ENCODE measurements around the gene CTXND1.

The CTXND1 gene

GRCh38 chr15:80286055-80286454 is 34.0 kb upstream of the CTXND1 start:
- Histone ChIP-seq H3K27me3 (ENCODE audit: insufficient read depth, insufficient read length) (no peaks in the 10 kb centered on the region), H3K4me3 (ENCODE audit: insufficient read length, low read depth) (no peak overlapping the region), H3K36me3 (ENCODE audit: insufficient read depth, insufficient read length, low read length) (no peaks in the 10 kb centered on the region), H3K9me3 (ENCODE audit: insufficient read depth, low read length) (no peaks in the 10 kb centered on the region), H3K4me1 (ENCODE audit: insufficient read depth, insufficient read length) (no peaks in the 10 kb centered on the region), H3K9ac (ENCODE audit: insufficient read length, low read depth) (no peak overlapping the region)
- TF ChIP-seq YY1 (IDR thresholded peaks at IDR 0.05; ENCODE audit: insufficient read depth, insufficient read length) = no peak
- no peak for TF ChIP-seq SUZ12 (IDR thresholded peaks at IDR 0.05; ENCODE audit: extremely low read depth, insufficient read depth, insufficient read length)
- no peak for TF ChIP-seq ZNF274 (IDR thresholded peaks at IDR 0.05; ENCODE audit: low read depth, low read length)
- no peak for DNase-seq (ENCODE audit: low read depth, low spot score)

GRCh38 chr15:80285379-80285778 is 33.4 kb upstream of the CTXND1 start:
- no peak for TF ChIP-seq SUZ12 (IDR thresholded peaks at IDR 0.05; ENCODE audit: extremely low read depth, insufficient read depth, insufficient read length)
- TF ChIP-seq YY1 (IDR thresholded peaks at IDR 0.05; ENCODE audit: insufficient read depth, insufficient read length) = no peak
- TF ChIP-seq ZNF274 (IDR thresholded peaks at IDR 0.05; ENCODE audit: low read depth, low read length) = no peak
- no peak for DNase-seq (ENCODE audit: low read depth, low spot score)

DNA sequence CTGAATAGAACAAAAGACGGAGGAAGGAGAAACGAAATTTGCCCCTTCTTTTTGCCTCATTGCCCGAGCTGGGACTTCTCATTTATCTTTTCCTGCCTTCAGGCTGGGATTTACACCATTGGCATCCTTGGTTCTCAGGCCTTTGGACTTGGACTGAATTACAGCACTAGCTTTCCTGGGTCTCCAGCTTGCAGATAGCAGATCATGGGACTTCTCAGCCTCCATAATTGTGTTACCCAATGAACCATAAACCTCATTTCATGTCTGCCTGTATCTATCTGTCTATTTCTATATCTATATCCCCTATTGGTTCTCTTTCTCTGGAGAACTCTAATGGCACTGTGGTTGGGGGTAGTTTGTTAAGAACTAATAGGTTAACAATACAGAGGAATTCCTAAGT is 31.5 kb upstream of the CTXND1 start:
- H3K36me3 ChIP-seq (ENCODE audit: insufficient read depth, insufficient read length, low read length) = no peaks in the 10 kb centered on the region
- H3K9ac ChIP-seq (ENCODE audit: insufficient read length, low read depth) = no peak overlapping the region
- H3K4me3 ChIP-seq (ENCODE audit: insufficient read length, low read depth) = no peak overlapping the region
- TF ChIP-seq YY1 (IDR thresholded peaks at IDR 0.05; ENCODE audit: insufficient read depth, insufficient read length) (no peak), SUZ12 (IDR thresholded peaks at IDR 0.05; ENCODE audit: extremely low read depth, insufficient read depth, insufficient read length) (no peak), ZNF274 (IDR thresholded peaks at IDR 0.05; ENCODE audit: low read depth, low read length) (no peak)
- H3K27me3 ChIP-seq (ENCODE audit: insufficient read depth, insufficient read length) = no peaks in the 10 kb centered on the region
- DNase-seq (ENCODE audit: low read depth, low spot score) = no peak
- no peaks in the 10 kb centered on the region for H3K4me1 ChIP-seq (ENCODE audit: insufficient read depth, insufficient read length)
- no peaks in the 10 kb centered on the region for H3K9me3 ChIP-seq (ENCODE audit: insufficient read depth, low read length)

More at GRCh38 chr15:80285379-80285778, 33.4 kb upstream of the CTXND1 start:
- no peaks in the 10 kb centered on the region for H3K9me3 ChIP-seq (ENCODE audit: insufficient read depth, low read length)
- H3K27me3 ChIP-seq (ENCODE audit: insufficient read depth, insufficient read length) = no peaks in the 10 kb centered on the region
- H3K9ac ChIP-seq (ENCODE audit: insufficient read length, low read depth) = no peak overlapping the region
- no peak overlapping the region for H3K4me3 ChIP-seq (ENCODE audit: insufficient read length, low read depth)
- no peaks in the 10 kb centered on the region for H3K36me3 ChIP-seq (ENCODE audit: insufficient read depth, insufficient read length, low read length)
- no peaks in the 10 kb centered on the region for H3K4me1 ChIP-seq (ENCODE audit: insufficient read depth, insufficient read length)

- Histone ChIP-seq H3K9me3 (ENCODE audit: insufficient read depth, low read length) (peaks cover 6% of the 10 kb centered on the region; the same call in 1 of the 2 replicates), H3K36me3 (ENCODE audit: insufficient read depth, insufficient read length, low read length) (no peaks in the 10 kb centered on the region), H3K4me1 (ENCODE audit: insufficient read depth, insufficient read length) (no peaks in the 10 kb centered on the region), H3K4me3 (ENCODE audit: insufficient read length, low read depth) (no peak overlapping the region), H3K9ac (ENCODE audit: insufficient read length, low read depth) (no peak overlapping the region), H3K27me3 (ENCODE audit: insufficient read depth, insufficient read length) (no peaks in the 10 kb centered on the region)
- no peak for DNase-seq (ENCODE audit: low read depth, low spot score)
- TF ChIP-seq YY1 (IDR thresholded peaks at IDR 0.05; ENCODE audit: insufficient read depth, insufficient read length) (no peak), SUZ12 (IDR thresholded peaks at IDR 0.05; ENCODE audit: extremely low read depth, insufficient read depth, insufficient read length) (no peak), ZNF274 (IDR thresholded peaks at IDR 0.05; ENCODE audit: low read depth, low read length) (no peak)
Measured at GRCh38 chr15:80277147-80277546, 25.1 kb upstream of the CTXND1 start.

DNA sequence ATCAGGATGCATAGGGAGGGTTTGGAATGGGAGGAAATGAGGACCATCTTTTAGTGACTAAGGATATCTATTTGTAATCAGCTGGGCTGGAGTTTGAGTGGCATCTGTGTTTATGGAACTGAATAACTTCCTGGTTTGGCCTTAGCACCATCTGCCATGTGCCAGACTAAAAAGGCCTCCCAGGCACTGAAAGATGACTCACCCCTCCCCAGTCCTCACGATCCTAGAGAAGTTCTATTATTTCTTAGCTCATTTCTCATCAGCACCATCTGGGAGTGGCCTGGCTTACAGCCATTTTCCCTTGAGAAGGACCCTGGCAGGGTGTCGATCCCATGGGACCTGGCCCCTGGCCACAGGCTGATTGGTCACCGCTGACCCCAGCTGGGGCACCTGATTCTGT is 23.9 kb upstream of the CTXND1 start:
- Histone ChIP-seq H3K27me3 (ENCODE audit: insufficient read depth, insufficient read length) (peaks cover 4% of the 10 kb centered on the region), H3K9ac (ENCODE audit: insufficient read length, low read depth) (no peak overlapping the region), H3K4me1 (ENCODE audit: insufficient read depth, insufficient read length) (no peaks in the 10 kb centered on the region), H3K36me3 (ENCODE audit: insufficient read depth, insufficient read length, low read length) (no peaks in the 10 kb centered on the region), H3K4me3 (ENCODE audit: insufficient read length, low read depth) (no peak overlapping the region), H3K9me3 (ENCODE audit: insufficient read depth, low read length) (peaks cover 6% of the 10 kb centered on the region; the same call in 1 of the 2 replicates)
- DNase-seq (ENCODE audit: low read depth, low spot score) = no peak
- TF ChIP-seq ZNF274 (IDR thresholded peaks at IDR 0.05; ENCODE audit: low read depth, low read length) = no peak
- TF ChIP-seq SUZ12 (IDR thresholded peaks at IDR 0.05; ENCODE audit: extremely low read depth, insufficient read depth, insufficient read length) = no peak
- no peak for TF ChIP-seq YY1 (IDR thresholded peaks at IDR 0.05; ENCODE audit: insufficient read depth, insufficient read length)

- Histone ChIP-seq H3K4me1 (ENCODE audit: insufficient read depth, insufficient read length) (no peaks in the 10 kb centered on the region), H3K9ac (ENCODE audit: insufficient read length, low read depth) (no peak overlapping the region), H3K9me3 (ENCODE audit: insufficient read depth, low read length) (peaks cover 6% of the 10 kb centered on the region; the same call in 1 of the 2 replicates), H3K4me3 (ENCODE audit: insufficient read length, low read depth) (no peak overlapping the region), H3K36me3 (ENCODE audit: insufficient read depth, insufficient read length, low read length) (no peaks in the 10 kb centered on the region), H3K27me3 (ENCODE audit: insufficient read depth, insufficient read length) (peaks cover 8% of the 10 kb centered on the region)
- DNase-seq (ENCODE audit: low read depth, low spot score) = no peak
- TF ChIP-seq SUZ12 (IDR thresholded peaks at IDR 0.05; ENCODE audit: extremely low read depth, insufficient read depth, insufficient read length) (no peak), ZNF274 (IDR thresholded peaks at IDR 0.05; ENCODE audit: low read depth, low read length) (no peak), YY1 (IDR thresholded peaks at IDR 0.05; ENCODE audit: insufficient read depth, insufficient read length) (no peak)
Measured at GRCh38 chr15:80274996-80275395, 23.0 kb upstream of the CTXND1 start.

- TF ChIP-seq ZNF274 (IDR thresholded peaks at IDR 0.05; ENCODE audit: low read depth, low read length) = no peak
- TF ChIP-seq SUZ12 (IDR thresholded peaks at IDR 0.05; ENCODE audit: extremely low read depth, insufficient read depth, insufficient read length) = no peak
- no peak for TF ChIP-seq YY1 (IDR thresholded peaks at IDR 0.05; ENCODE audit: insufficient read depth, insufficient read length)
- no peaks in the 10 kb centered on the region for H3K36me3 ChIP-seq (ENCODE audit: insufficient read depth, insufficient read length, low read length)
- no peak overlapping the region for H3K9ac ChIP-seq (ENCODE audit: insufficient read length, low read depth)
- H3K4me1 ChIP-seq (ENCODE audit: insufficient read depth, insufficient read length) = no peaks in the 10 kb centered on the region
- no peak for DNase-seq (ENCODE audit: low read depth, low spot score)
- peaks cover 6% of the 10 kb centered on the region; the same call in 1 of the 2 replicates for H3K9me3 ChIP-seq (ENCODE audit: insufficient read depth, low read length)
- H3K4me3 ChIP-seq (ENCODE audit: insufficient read length, low read depth) = no peak overlapping the region
- peaks cover 8% of the 10 kb centered on the region for H3K27me3 ChIP-seq (ENCODE audit: insufficient read depth, insufficient read length)
Measured at GRCh38 chr15:80274554-80274953, 22.5 kb upstream of the CTXND1 start.

Data from NT2/D1 (cell line).